Cardiac muscle cell (in vitro differentiated cells and primary cell): ENCODE measurements around the gene OR14A16. TPM values are rescaled to one million over a fixed set of nuclear protein-coding genes. Genes with fewer than 3 reads are reported as not detected.

ENCODE experiments used
- DNase-seq, 2 donors: peaks; one replicate each; pipeline versions ENCODE4 v3.0.0 to v3.0.0-alpha.2; 2010 to 2017; ENCODE audit warnings: low read depth in 1 of 2, low spot score in 1 of 2
- H3K27ac ChIP-seq: fragments of 200-600 bp; sonication (generic); 2 replicates; pipeline ENCODE4 v1.5.1; 2016
- H3K27me3 ChIP-seq: fragments of 200-600 bp; sonication (generic); 2 replicates; pipeline ENCODE4 v1.6.0; 2016; ENCODE audit warnings: control low read depth
- H3K36me3 ChIP-seq: fragments of 200-600 bp; sonication (generic); 2 replicates; pipeline ENCODE4 v1.5.1; 2016; ENCODE audit warnings: control low read depth
- H3K4me1 ChIP-seq: fragments of 200-600 bp; sonication (generic); 2 replicates; pipeline ENCODE4 v1.8.1; 2017; ENCODE audit warnings: low read depth, mild to moderate bottlenecking, mixed run types
- H3K4me3 ChIP-seq: fragments of 200-600 bp; sonication (generic); 2 replicates; pipeline ENCODE4 v1.5.1; 2016; ENCODE audit warnings: mild to moderate bottlenecking
- H3K9me3 ChIP-seq: fragments of 200-600 bp; sonication (generic); 2 replicates; pipeline ENCODE4 v1.5.1; 2017; ENCODE audit warnings: low read depth, mild to moderate bottlenecking, control low read depth
- CTCF ChIP-seq: IDR thresholded peaks from 2 replicates; pipeline ENCODE4 v1.5.1; 2012; ENCODE audit warnings: low read depth, mild to moderate bottlenecking, low read length
- polyA plus RNA-seq: library from polyadenylated mRNA; unstranded; fragments of >200 nt; fragmentation: Nextera tagmentation; extraction: Ambion mirVana; gene quantifications from 2 replicates; pipeline ENCODE4 v1.2.1, GENCODE V29; 2016
- total RNA-seq: library from RNA; depleted of rRNA; stranded (reverse); fragments of >200 nt; gene quantifications from 2 replicates; pipeline ENCODE4 v1.2.3, GENCODE V29; 2016

OR14A16 gene
- total and polyA plus RNA-seq, 2 experiments from 2014 or later = not detected

GRCh38 chr1:247833601-247834000, 9.7 kb upstream of the OR14A16 start:
- TF ChIP-seq CTCF = no peak
- no peak for DNase-seq
- Histone ChIP-seq H3K4me3 (no peak overlapping the region), H3K36me3 (no peaks in the 10 kb centered on the region), H3K27me3 (no peaks in the 10 kb centered on the region), H3K27ac (no peak overlapping the region), H3K4me1 (no peaks in the 10 kb centered on the region), H3K9me3 (no peaks in the 10 kb centered on the region)

GRCh38 chr1:247829656-247830055, 5.7 kb upstream of the OR14A16 start:
- Histone ChIP-seq H3K27ac (no peak overlapping the region), H3K4me3 (no peak overlapping the region), H3K36me3 (no peaks in the 10 kb centered on the region), H3K27me3 (no peaks in the 10 kb centered on the region), H3K9me3 (no peaks in the 10 kb centered on the region), H3K4me1 (no peaks in the 10 kb centered on the region)
- no peak for TF ChIP-seq CTCF
- DNase-seq = no peak

GRCh38 chr1:247825362-247825761, 1.4 kb upstream of the OR14A16 start:
- H3K36me3 ChIP-seq = no peaks in the 10 kb centered on the region
- H3K4me1 ChIP-seq = no peaks in the 10 kb centered on the region
- H3K4me3 ChIP-seq = no peak overlapping the region
- TF ChIP-seq CTCF = no peak
- DNase-seq = no peak
- no peak overlapping the region for H3K27ac ChIP-seq
- H3K9me3 ChIP-seq = no peaks in the 10 kb centered on the region
- no peaks in the 10 kb centered on the region for H3K27me3 ChIP-seq

- no peak for TF ChIP-seq CTCF
- Histone ChIP-seq H3K4me3 (no peak overlapping the region), H3K36me3 (no peaks in the 10 kb centered on the region), H3K9me3 (no peaks in the 10 kb centered on the region), H3K4me1 (no peaks in the 10 kb centered on the region), H3K27ac (no peak overlapping the region), H3K27me3 (no peaks in the 10 kb centered on the region)
- DNase-seq = no peak
Observed at GRCh38 chr1:247822060-247822459, 1.9 kb downstream of the OR14A16 start.

- no peak for TF ChIP-seq CTCF
- Histone ChIP-seq H3K4me1 (no peaks in the 10 kb centered on the region), H3K36me3 (no peaks in the 10 kb centered on the region), H3K27me3 (no peaks in the 10 kb centered on the region), H3K27ac (no peak overlapping the region), H3K9me3 (no peaks in the 10 kb centered on the region), H3K4me3 (no peak overlapping the region)
- no peak for DNase-seq
Observed at GRCh38 chr1:247812637-247813036, 11.3 kb downstream of the OR14A16 start.

GRCh38 chr1:247797518-247797917, 26.4 kb downstream of the OR14A16 start:
- TF ChIP-seq CTCF = no peak
- Histone ChIP-seq H3K27me3 (no peaks in the 10 kb centered on the region), H3K9me3 (no peaks in the 10 kb centered on the region), H3K4me1 (no peaks in the 10 kb centered on the region), H3K4me3 (no peak overlapping the region), H3K36me3 (no peaks in the 10 kb centered on the region), H3K27ac (no peak overlapping the region)
- no peak for DNase-seq
